K562 (cell line): Measurements from ENCODE around the gene PRDM1. TPM values are rescaled to one million over a fixed set of nuclear protein-coding genes. Genes with fewer than 3 reads are reported as not detected.

Experiments used
- ATAC-seq: fragments of 200-7000 bp; cut with Tn5 transposase; 3 replicates; pipeline ENCODE4 v1.9.1; 2020; ENCODE audit warnings: moderate library complexity
- BruUV-seq: library from RNA; stranded (reverse); fragments of 400-500 nt; replicated peaks from 2 replicates; lab custom pipeline; 2021; lab: Mats Ljungman, UMichigan
- CTCF ChIA-PET: fragments of 300-600 bp; formaldehyde crosslinking; extraction: SDS; loops from one replicate; lab custom pipeline; 2021; ENCODE audit warnings: low intra/inter-chr PET ratio; lab: Yijun Ruan, JAX
- POLR2A ChIA-PET: fragments of 300-600, 350-650 bp; sonication (Branson Sonifier 250); formaldehyde crosslinking; extraction: SDS; loops from one replicate; lab custom pipeline; 2021; ENCODE audit warnings: antibody characterized with exemption, inconsistent platforms; lab: Yijun Ruan, JAX
- DNase-seq, 4 experiments: peaks; one replicate each; pipeline versions ENCODE4 v3.0.0 to v3.0.0-alpha.2; 2011 to 2018; ENCODE audit warnings: low spot score in 3 of 4, mixed read lengths in 3 of 4; ENCODE audit errors: extremely low read depth in 1 of 4
- FAIRE-seq: peaks from 2 replicates; lab custom pipeline; 2011; peaks lifted over from hg19 to GRCh38; lab: Jason Lieb, UNC
- H2AFZ ChIP-seq: 2 replicates; pipeline ENCODE4 v1.6.0; 2011; ENCODE audit warnings: low read depth, low read length, control low read depth, inconsistent platforms
- H3K27ac ChIP-seq: fragments of 200-600 bp; 3 replicates; pipeline ENCODE4 v1.8.0; 2011; ENCODE audit warnings: low read depth, mild to moderate bottlenecking, control low read depth, inconsistent platforms, low read length, moderate library complexity, mixed read lengths; ENCODE audit errors: extremely low read depth
- H3K27me3 ChIP-seq, 2 experiments: fragments of 300-600 bp in 1 of 2; 2 replicates in 1 of 2; 3 replicates in 1 of 2; pipeline versions ENCODE4 v1.6.0 to v1.8.0; 2011; ENCODE audit warnings: inconsistent platforms in 2 of 2, low read length in 2 of 2, mild to moderate bottlenecking in 1 of 2, mixed read lengths in 1 of 2, moderate library complexity in 1 of 2; ENCODE audit not compliant: control insufficient read depth in 2 of 2, insufficient read depth in 2 of 2
- H3K36me3 ChIP-seq: fragments of 300-600 bp; 3 replicates; pipeline ENCODE4 v1.8.0; 2011; ENCODE audit warnings: mild to moderate bottlenecking, low read length, inconsistent platforms; ENCODE audit not compliant: control insufficient read depth, insufficient read depth
- H3K4me1 ChIP-seq, 2 experiments: fragments of 200-600 bp in 1 of 2; replicated peaks in 1 of 2; 2 replicates in 1 of 2; 3 replicates in 1 of 2; pipeline versions ENCODE4 v1.5.1 to v1.8.0; 2011; ENCODE audit warnings: inconsistent platforms in 2 of 2, low read length in 2 of 2, mild to moderate bottlenecking in 1 of 2, mixed read lengths in 1 of 2, moderate library complexity in 1 of 2; ENCODE audit not compliant: control insufficient read depth in 2 of 2, insufficient read depth in 2 of 2
- H3K4me2 ChIP-seq: 2 replicates; pipeline ENCODE4 v1.6.1; 2011; ENCODE audit warnings: low read length, control low read depth, inconsistent platforms, mixed read lengths; ENCODE audit not compliant: insufficient read depth
- H3K4me3 ChIP-seq: fragments of 200-600 bp; sonication (generic), shearing (Covaris generic); 2 replicates; pipeline ENCODE4 v1.5.1; 2016; ENCODE audit warnings: control low read depth, inconsistent platforms
- H3K79me2 ChIP-seq: fragments of 200-600 bp; 3 replicates; pipeline ENCODE4 v1.8.0; 2011; ENCODE audit warnings: low read length, inconsistent platforms; ENCODE audit not compliant: control insufficient read depth, insufficient read depth
- H3K9ac ChIP-seq, 2 experiments: 2 replicates each; pipeline versions ENCODE4 v1.6.0 to v1.6.1; 2011; ENCODE audit warnings: low read depth in 2 of 2, low read length in 2 of 2, control low read depth in 1 of 2, inconsistent platforms in 1 of 2, mild to moderate bottlenecking in 1 of 2, mixed read lengths in 1 of 2; ENCODE audit not compliant: insufficient read depth in 1 of 2
- H3K9me1 ChIP-seq: one replicate; pipeline ENCODE4 v1.6.0; 2011; ENCODE audit warnings: inconsistent platforms, mild to moderate bottlenecking, low read length, moderate library complexity; ENCODE audit not compliant: control insufficient read depth, insufficient read depth
- H3K9me3 ChIP-seq: replicated peaks from 2 replicates; pipeline ENCODE4 v1.5.1; 2011; ENCODE audit warnings: low read depth, low read length, inconsistent platforms; ENCODE audit not compliant: control insufficient read depth, insufficient read depth
- H4K20me1 ChIP-seq: replicated peaks from 2 replicates; pipeline ENCODE4 v1.6.1; 2011; ENCODE audit warnings: low read length, inconsistent platforms, mixed read lengths; ENCODE audit not compliant: control insufficient read depth, insufficient read depth
- BRF1 ChIP-seq: IDR thresholded peaks from 3 replicates; pipeline ENCODE4 v1.6.1; 2011; ENCODE audit warnings: borderline replicate concordance, mild to moderate bottlenecking; ENCODE audit not compliant: insufficient read length; ENCODE audit errors: extremely low read depth
- CHD4 ChIP-seq: fragments of 200-600 bp; sonication (generic); IDR thresholded peaks from 3 replicates; pipeline ENCODE4 v1.6.1; 2012; ENCODE audit warnings: low read depth, mild to moderate bottlenecking, mixed read lengths, low read length, inconsistent platforms; ENCODE audit not compliant: insufficient read depth, insufficient replicate concordance, poor library complexity, severe bottlenecking
- DPF2 ChIP-seq: fragments of 450-650 bp; IDR thresholded peaks from 2 replicates; pipeline ENCODE4 v1.6.1; 2016
- EP300 ChIP-seq: IDR thresholded peaks from 2 replicates; pipeline ENCODE4 v1.6.1; 2012; ENCODE audit warnings: low read length, improper control_type of control experiment
- LEF1 ChIP-seq: fragments of 450-650 bp; IDR thresholded peaks from 2 replicates; pipeline ENCODE4 v1.6.1; 2016; ENCODE audit warnings: mild to moderate bottlenecking
- SMARCB1 ChIP-seq: IDR thresholded peaks from 2 replicates; pipeline ENCODE4 v1.6.1; 2011; ENCODE audit warnings: improper control_type of control experiment, low read depth; ENCODE audit not compliant: insufficient read length
- ZNF12 ChIP-seq: sonication (generic); formaldehyde crosslinking; IDR thresholded peaks from 2 replicates; pipeline ENCODE4 v1.4.0; 2020; ENCODE audit warnings: mild to moderate bottlenecking, missing genetic modification reagents
- WGBS: fragments of 100-300 bp; shearing (Covaris generic); methylation state at CpG from one replicate; pipeline ENCODE4 v1.1.6; 2016; ENCODE audit warnings: low coverage, mixed read lengths; ENCODE audit not compliant: insufficient coverage; ENCODE audit errors: missing lambda C conversion rate; 5-methylcytosine and 5-hydroxymethylcytosine counted together
- in situ Hi-C: fragments of 300-500 bp; cut with MboI; formaldehyde crosslinking; loops from 4 replicates; pipeline ENCODE4 v1.15.0; 2018; ENCODE audit warnings: inconsistent platforms, mixed read lengths
- intact Hi-C: fragments of 100-400 bp; cut with micrococcal nuclease; formaldehyde crosslinking; loops from 2 replicates; pipeline ENCODE4 v1.14.2; 2022
- polyA plus RNA-seq, 8 experiments: library from polyadenylated mRNA; depleted of rRNA in 4 of 8; stranded (reverse) in 5 of 8; unstranded in 3 of 8; fragments of >200 nt; fragmentation: Nextera tagmentation in 2 of 8; fragmentation: Illumina TruSeq in 1 of 8; extraction: Ambion mirVana in 2 of 8; extraction: Trizol in 1 of 8; gene quantifications; 2 replicates each; pipeline versions ENCODE4 v1.2.1 to v1.2.3, GENCODE V29; 2011 to 2014; ENCODE audit warnings: inconsistent platforms in 1 of 8, missing spikeins in 1 of 8
- total RNA-seq, 7 experiments: library from RNA; depleted of rRNA in 6 of 7; stranded (reverse); fragments of >200 nt in 6 of 7; fragmentation: Illumina TruSeq in 2 of 7; extraction: Trizol in 2 of 7; gene quantifications; 2 replicates each; pipeline versions ENCODE4 v1.2.1 to v1.2.3, GENCODE V29; 2011 to 2021; ENCODE audit warnings: low replicate concordance in 1 of 7
- TF ChIP-seq, protein P1 (sequence below): sonication (generic); formaldehyde crosslinking; IDR thresholded peaks from 2 replicates; pipeline ENCODE4 v1.8.0; 2023; ENCODE audit warnings: missing genetic modification reagents, mild to moderate bottlenecking, borderline replicate concordance
- TF ChIP-seq, protein P2 (sequence below), 2 experiments: fragments of 450-650 bp; formaldehyde crosslinking in 1 of 2; IDR thresholded peaks; 2 replicates each; pipeline versions ENCODE4 v1.4.0 to v1.6.1; 2014 to 2020; ENCODE audit warnings: mild to moderate bottlenecking in 2 of 2, borderline replicate concordance in 1 of 2, low read depth in 1 of 2

The PRDM1 gene
- total and polyA plus RNA-seq, 9 of the 15 experiments (the other 6 are each of a cell fraction or from before 2014, with no cell fraction given), result 0.09 to 0.89 (median 0.27) TPM

DNA sequence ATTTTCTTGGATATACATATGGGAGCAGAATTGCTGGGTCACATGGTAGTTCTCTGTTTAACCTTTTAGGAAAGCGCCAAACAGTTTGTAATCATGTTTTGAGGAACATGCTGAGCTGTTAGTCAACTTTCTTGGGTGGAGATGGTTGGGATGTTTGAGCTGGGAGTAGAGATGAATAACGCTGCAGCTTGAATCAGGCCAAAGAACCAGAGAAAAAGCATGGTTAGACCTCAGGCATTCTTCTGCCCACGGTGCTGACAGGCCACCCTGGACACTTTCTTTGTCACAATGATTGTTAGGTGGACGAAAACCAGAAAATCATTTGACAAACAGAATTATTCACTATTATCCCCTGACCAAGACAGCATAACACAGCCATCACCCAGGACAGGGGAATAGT lies 66.8 kb downstream of the PRDM1 start:
- TF ChIP-seq, protein P1, sequence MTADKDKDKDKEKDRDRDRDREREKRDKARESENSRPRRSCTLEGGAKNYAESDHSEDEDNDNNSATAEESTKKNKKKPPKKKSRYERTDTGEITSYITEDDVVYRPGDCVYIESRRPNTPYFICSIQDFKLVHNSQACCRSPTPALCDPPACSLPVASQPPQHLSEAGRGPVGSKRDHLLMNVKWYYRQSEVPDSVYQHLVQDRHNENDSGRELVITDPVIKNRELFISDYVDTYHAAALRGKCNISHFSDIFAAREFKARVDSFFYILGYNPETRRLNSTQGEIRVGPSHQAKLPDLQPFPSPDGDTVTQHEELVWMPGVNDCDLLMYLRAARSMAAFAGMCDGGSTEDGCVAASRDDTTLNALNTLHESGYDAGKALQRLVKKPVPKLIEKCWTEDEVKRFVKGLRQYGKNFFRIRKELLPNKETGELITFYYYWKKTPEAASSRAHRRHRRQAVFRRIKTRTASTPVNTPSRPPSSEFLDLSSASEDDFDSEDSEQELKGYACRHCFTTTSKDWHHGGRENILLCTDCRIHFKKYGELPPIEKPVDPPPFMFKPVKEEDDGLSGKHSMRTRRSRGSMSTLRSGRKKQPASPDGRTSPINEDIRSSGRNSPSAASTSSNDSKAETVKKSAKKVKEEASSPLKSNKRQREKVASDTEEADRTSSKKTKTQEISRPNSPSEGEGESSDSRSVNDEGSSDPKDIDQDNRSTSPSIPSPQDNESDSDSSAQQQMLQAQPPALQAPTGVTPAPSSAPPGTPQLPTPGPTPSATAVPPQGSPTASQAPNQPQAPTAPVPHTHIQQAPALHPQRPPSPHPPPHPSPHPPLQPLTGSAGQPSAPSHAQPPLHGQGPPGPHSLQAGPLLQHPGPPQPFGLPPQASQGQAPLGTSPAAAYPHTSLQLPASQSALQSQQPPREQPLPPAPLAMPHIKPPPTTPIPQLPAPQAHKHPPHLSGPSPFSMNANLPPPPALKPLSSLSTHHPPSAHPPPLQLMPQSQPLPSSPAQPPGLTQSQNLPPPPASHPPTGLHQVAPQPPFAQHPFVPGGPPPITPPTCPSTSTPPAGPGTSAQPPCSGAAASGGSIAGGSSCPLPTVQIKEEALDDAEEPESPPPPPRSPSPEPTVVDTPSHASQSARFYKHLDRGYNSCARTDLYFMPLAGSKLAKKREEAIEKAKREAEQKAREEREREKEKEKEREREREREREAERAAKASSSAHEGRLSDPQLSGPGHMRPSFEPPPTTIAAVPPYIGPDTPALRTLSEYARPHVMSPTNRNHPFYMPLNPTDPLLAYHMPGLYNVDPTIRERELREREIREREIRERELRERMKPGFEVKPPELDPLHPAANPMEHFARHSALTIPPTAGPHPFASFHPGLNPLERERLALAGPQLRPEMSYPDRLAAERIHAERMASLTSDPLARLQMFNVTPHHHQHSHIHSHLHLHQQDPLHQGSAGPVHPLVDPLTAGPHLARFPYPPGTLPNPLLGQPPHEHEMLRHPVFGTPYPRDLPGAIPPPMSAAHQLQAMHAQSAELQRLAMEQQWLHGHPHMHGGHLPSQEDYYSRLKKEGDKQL (CRISPR knock-in tag), result no peak
- TF ChIP-seq CHD4 (no peak), ZNF12 (no peak), DPF2 (no peak), BRF1 (no peak), LEF1 (no peak), SMARCB1 (no peak), EP300 (no peak)
- TF ChIP-seq, protein P2, sequence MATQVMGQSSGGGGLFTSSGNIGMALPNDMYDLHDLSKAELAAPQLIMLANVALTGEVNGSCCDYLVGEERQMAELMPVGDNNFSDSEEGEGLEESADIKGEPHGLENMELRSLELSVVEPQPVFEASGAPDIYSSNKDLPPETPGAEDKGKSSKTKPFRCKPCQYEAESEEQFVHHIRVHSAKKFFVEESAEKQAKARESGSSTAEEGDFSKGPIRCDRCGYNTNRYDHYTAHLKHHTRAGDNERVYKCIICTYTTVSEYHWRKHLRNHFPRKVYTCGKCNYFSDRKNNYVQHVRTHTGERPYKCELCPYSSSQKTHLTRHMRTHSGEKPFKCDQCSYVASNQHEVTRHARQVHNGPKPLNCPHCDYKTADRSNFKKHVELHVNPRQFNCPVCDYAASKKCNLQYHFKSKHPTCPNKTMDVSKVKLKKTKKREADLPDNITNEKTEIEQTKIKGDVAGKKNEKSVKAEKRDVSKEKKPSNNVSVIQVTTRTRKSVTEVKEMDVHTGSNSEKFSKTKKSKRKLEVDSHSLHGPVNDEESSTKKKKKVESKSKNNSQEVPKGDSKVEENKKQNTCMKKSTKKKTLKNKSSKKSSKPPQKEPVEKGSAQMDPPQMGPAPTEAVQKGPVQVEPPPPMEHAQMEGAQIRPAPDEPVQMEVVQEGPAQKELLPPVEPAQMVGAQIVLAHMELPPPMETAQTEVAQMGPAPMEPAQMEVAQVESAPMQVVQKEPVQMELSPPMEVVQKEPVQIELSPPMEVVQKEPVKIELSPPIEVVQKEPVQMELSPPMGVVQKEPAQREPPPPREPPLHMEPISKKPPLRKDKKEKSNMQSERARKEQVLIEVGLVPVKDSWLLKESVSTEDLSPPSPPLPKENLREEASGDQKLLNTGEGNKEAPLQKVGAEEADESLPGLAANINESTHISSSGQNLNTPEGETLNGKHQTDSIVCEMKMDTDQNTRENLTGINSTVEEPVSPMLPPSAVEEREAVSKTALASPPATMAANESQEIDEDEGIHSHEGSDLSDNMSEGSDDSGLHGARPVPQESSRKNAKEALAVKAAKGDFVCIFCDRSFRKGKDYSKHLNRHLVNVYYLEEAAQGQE (IDR thresholded peaks at IDR 0.05; ENCODE audit: borderline replicate concordance), result no peak
- TF ChIP-seq, protein P2 (CRISPR knock-in tag; IDR thresholded peaks at IDR 0.05; ENCODE audit: low read depth), result no peak
- Histone ChIP-seq H3K27ac (no peak overlapping the region), H3K9me3 (no peaks in the 10 kb centered on the region), H3K4me2 (no peak overlapping the region), H2AFZ (no peak overlapping the region), H3K9ac (no peak overlapping the region), H3K9me1 (no peaks in the 10 kb centered on the region), H4K20me1 (no peaks in the 10 kb centered on the region), H3K79me2 (no peaks in the 10 kb centered on the region), H3K4me1 (peaks cover 0 to 9% of the 10 kb centered on the region in 2 experiments; a peak in 2 of 5 replicates), H3K4me3 (no peak overlapping the region), H3K36me3 (no peaks in the 10 kb centered on the region), H3K27me3 (no peaks in the 10 kb centered on the region)
- intact Hi-C loops (no loop called here), in situ Hi-C loops (no loop called here)
- ATAC-seq (no peak), FAIRE-seq (no peak), DNase-seq (no peak)
- BruUV-seq, result no TSS peak
- 32% methylated on average over 4 of the region's 4 CpGs for WGBS
- ChIA-PET POLR2A (interaction anchor here (0.8 kb wide), 1 partner anchor 103 kb away, joined by 3 read pairs; no protein-coding TSS in a partner anchor), CTCF (no interaction called here)
